HG03521 (cell line): ENCODE measurements around the gene ORC3.
A peak's percentile ranks its signal among the peaks of the same experiment; 100 is the strongest.

Source experiments
- ATAC-seq: cut with Tn5 transposase; IDR thresholded peaks from one replicate; pipeline ENCODE4 v1.9.1; 2021; ENCODE audit warnings: mild to moderate bottlenecking, moderate library complexity; ENCODE audit not compliant: unreplicated experiment

The ORC3 gene

DNA sequence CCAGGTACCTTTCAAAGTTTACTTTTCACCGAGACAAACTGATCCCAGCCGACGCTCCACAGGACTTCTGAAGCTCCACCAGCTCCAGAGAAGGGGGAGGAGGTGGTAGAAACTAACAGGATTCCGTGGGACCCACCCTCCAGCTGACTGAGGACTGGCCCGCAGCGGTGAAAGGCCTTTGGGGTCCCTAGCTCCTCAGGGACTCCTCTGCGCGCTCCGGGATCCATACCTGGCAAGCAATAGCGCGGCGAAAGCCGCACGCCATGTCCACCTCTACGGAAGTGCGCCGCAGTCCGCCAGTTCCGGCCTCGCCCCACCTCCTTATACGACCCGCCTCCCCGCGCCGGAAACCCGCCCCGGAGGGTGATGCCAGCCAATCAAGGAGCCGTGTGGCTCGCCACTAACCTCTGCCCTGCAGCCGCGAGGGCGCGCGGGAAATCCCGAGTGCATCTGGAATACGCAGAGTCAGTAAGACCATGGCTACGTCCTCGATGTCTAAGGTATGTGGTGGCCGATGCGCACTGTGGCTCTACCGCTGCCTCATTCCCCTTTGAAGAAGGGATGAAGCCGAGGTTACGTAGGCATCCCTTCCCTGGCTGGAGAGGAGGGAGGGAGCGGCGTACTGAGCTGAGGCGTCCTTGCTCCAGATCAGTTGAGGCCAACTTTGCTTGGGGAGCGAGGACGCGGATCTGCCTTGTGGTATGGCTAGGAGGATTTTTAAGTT is at the start of gene ORC3, which contains the start of gene RARS2:
ORC3 (plus strand) TSS at position 443 of the 724 bp plus-strand sequence; CDS start at position 477, 34 bp downstream.
RARS2 (minus strand) TSS at position 295 of the 724 bp plus-strand sequence; CDS start at position 265, 30 bp downstream.
- peak; percentile 100 for ATAC-seq

DNA sequence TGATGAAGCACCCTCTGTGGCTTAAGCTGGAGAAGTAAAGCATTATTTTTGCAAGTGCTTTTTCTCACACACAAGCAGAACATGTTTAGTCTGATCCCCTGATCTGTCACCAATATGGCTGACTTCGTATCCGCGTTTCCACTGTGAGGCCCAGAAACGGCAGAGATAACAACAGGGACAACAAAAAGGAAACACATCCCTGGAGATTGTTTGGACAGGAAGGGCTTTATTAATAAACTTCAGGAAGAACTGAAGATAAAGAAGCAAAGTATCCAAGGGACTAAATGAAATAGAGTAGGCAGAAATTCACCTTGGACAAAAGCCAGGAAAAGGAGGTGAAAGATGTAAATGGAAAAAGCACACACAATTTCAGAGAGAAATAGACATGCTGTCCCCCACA is 49.4 kb upstream of the ORC3 start:
- no peak for ATAC-seq

- no peak for ATAC-seq
Measured at GRCh38 chr6:87541041-87541440, 48.9 kb upstream of the ORC3 start.

DNA sequence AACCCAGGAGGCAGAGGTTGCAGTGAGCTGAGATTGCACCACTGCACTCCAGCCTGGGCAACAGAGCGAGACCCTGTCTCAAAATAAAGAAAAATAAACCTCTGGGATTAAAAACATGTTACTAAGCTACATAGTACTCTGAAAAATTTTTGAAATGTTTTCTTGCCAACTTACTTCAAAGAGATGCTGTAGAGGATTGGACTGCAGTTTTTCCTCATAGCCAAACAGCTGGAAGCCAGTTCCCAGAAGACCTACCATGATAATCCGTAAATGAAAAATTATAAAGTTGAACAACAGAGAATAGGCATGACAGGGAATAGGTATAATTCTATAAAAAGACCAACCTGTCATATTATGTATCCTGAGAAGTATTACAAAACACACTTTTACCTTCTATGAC is 48.2 kb upstream of the ORC3 start:
- no peak for ATAC-seq

GRCh38 chr6:87543696-87544473 is 46.0 kb upstream of the ORC3 start:
- ATAC-seq = no peak

GRCh38 chr6:87544474-87544735 is 45.5 kb upstream of the ORC3 start:
- no peak for ATAC-seq

- no peak for ATAC-seq
Measured at GRCh38 chr6:87551799-87552198, 38.1 kb upstream of the ORC3 start.

- ATAC-seq = no peak
Measured at GRCh38 chr6:87553159-87553765, 36.7 kb upstream of the ORC3 start.

GRCh38 chr6:87555506-87555905 is 34.4 kb upstream of the ORC3 start:
- no peak for ATAC-seq

- ATAC-seq = no peak
Measured at GRCh38 chr6:87558446-87558845, 31.5 kb upstream of the ORC3 start.

DNA sequence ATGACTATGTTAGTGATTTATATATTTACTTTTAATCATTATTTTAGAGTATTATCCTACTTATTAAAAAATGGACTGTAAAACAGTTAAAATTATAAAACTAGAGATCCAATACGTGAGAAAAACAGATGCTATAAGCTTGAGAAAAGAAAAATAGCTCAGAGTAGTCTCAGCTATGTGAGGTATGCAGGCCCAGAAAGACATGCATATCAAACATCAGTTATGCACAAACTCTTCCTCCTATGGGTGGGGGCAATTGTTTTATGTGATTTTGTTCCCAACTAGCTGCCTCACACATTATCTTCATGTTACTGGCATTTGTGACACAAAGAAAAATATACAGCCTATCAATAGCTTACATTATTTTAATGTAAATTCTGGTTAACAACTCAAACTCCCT is 28.9 kb upstream of the ORC3 start:
- no peak for ATAC-seq

- no peak for ATAC-seq
Measured at GRCh38 chr6:87572021-87572420, 17.9 kb upstream of the ORC3 start.

DNA sequence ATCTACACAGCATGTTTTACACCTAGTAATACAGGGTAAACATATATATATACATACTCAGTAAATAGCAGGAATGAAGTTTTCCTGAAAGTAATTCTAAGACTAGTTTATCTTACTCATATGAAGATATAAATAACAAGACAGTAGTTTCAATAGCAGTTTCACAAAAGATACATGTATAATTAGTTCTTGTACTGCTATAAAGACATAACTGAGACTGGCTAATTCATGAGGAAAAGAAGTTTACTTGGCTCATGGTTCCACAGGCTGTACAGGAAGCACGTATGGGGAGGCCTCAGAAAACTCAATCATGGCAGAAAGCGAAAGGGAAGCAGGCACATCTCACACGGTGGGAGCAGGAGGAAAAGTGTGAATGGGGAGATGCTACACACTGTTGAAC is 17.1 kb upstream of the ORC3 start:
- no peak for ATAC-seq

DNA sequence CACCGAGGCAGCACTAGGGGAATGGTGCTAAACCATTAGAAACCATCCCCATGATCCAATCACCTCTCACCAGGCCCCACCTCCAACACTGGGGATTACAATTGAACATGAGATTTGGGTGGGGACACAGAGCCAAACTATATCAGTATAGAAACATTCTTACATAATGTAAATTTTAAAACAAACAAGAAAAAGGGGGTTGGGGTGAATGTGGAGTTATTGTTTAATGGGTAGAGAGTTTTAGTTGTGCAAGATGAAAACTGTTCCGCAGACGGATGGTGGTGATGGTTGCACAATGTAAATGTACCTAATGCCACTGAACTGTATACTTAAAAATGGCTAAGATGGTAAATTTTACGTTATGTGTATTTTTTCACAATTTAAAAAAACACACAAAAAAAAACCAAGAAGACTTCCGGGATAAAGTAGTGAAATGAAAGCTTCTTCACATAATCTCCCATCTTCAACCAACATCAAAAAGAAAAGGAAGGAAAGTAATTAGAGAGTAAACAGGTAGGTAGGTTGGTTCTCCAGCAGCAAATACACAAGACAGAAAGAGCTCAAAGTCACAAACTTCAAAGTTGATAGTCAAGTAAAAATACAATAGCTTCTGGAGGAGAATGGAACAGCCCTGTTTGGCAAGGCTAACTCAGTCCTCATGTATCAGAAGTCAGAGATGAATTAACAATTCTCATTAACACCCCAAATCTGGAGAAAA is 16.5 kb upstream of the ORC3 start:
- no peak for ATAC-seq

DNA sequence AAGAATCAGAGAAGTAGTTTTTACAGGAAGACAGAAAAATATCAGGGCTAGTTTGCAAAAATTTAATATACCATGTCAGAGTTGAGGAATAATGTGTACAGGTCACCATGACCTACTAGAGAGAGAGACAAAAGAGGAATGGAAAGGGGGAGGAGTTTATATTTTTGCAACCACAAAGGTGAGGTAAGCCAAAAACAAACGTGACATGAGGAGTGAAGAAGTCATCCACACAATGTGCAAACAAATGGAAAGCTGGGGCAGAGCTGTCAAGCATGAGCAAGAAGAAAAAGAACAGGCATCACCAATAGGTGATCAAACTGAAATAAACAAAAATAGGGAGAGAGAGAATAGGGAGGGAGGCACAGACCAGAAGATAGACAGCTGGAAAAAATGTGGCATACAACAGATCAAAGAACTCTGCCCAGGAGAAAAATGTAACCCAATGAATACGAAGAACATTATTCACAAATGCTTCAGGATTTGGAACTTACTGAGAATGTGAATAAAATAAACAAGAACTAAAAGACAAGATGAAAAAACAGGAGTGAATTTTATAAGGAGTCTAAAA is 15.6 kb upstream of the ORC3 start:
- ATAC-seq = no peak

- no peak for ATAC-seq
Measured at GRCh38 chr6:87575423-87575822, 14.5 kb upstream of the ORC3 start.

GRCh38 chr6:87583822-87584221 is 6.1 kb upstream of the ORC3 start:
- ATAC-seq = no peak

DNA sequence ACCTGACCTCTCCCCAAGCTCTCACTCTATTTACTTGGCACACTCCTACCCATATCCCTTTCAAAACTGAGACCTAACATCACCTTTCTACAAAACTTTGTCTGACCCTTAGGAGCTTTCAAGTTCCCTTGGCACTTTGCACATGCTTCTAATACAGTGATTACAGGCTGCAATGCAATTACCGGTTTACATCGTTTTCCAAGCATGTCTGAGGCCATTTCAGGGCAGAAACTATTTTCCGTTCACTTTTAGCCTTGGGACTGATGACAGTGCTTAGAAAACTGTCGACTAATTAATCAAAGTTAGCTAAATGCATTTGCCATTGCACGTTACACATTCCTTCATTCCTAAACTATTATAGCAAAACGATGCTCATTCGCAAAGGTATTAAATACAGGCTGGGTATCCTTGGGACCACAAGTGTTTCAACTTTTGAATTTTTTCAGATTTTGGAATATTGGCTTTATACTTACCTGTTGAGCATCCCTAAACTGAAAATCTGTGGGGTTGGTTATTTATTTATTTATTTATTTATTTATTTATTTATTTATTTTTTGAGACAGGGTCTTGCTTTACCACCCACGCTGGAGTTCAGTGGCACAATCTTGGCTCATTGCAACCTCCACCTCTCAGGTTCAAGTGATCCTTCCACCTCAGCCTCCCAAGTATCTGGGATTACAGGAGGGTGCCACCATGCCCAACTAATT is 3.4 kb upstream of the ORC3 start:
- ATAC-seq = no peak

GRCh38 chr6:87588756-87589407 is 1.1 kb upstream of the ORC3 start:
- ATAC-seq = no peak

GRCh38 chr6:87590417-87590880 is 514 bp downstream of the ORC3 start:
- no peak for ATAC-seq
